Mesenchymal stem cell (in vitro differentiated cells and primary cell): ENCODE data around the gene IL2.

Experiments used
- DNase-seq: peaks from one replicate; pipeline ENCODE4 v3.0.0-alpha.2; 2013
- H2AFZ ChIP-seq: one replicate; pipeline ENCODE4 v1.6.1; 2013; ENCODE audit warnings: low read depth, mild to moderate bottlenecking, control low read depth, inconsistent platforms, low read length, moderate library complexity
- H2AK5ac ChIP-seq: 2 replicates; pipeline ENCODE4 v1.6.1; 2013; ENCODE audit warnings: low read length, moderate library complexity, mild to moderate bottlenecking, inconsistent platforms; ENCODE audit not compliant: severe bottlenecking
- H2BK120ac ChIP-seq: one replicate; pipeline ENCODE4 v1.6.1; 2013; ENCODE audit warnings: low read depth, mild to moderate bottlenecking, inconsistent platforms, low read length, moderate library complexity
- H2BK12ac ChIP-seq, 2 experiments: one replicate each; pipeline ENCODE4 v1.6.1; 2013; ENCODE audit warnings: inconsistent platforms in 2 of 2, low read length in 2 of 2, mild to moderate bottlenecking in 2 of 2, moderate library complexity in 2 of 2, control low read depth in 1 of 2
- H2BK15ac ChIP-seq: one replicate; pipeline ENCODE4 v1.6.1; 2013; ENCODE audit warnings: mild to moderate bottlenecking, low read depth, inconsistent platforms; ENCODE audit not compliant: poor library complexity, severe bottlenecking
- H2BK5ac ChIP-seq: 2 replicates; pipeline ENCODE4 v1.6.1; 2013; ENCODE audit warnings: low read depth, mild to moderate bottlenecking, low read length, control low read depth, inconsistent platforms; ENCODE audit not compliant: poor library complexity, severe bottlenecking
- H3K14ac ChIP-seq, 2 experiments: one replicate each; pipeline ENCODE4 v1.6.1; 2013; ENCODE audit warnings: inconsistent platforms in 2 of 2, low read length in 2 of 2, control low read depth in 1 of 2, mild to moderate bottlenecking in 1 of 2, moderate library complexity in 1 of 2
- H3K18ac ChIP-seq, 2 experiments: one replicate each; pipeline ENCODE4 v1.6.1; 2013; ENCODE audit warnings: inconsistent platforms in 2 of 2, low read length in 2 of 2, control low read depth in 1 of 2, low read depth in 1 of 2, mild to moderate bottlenecking in 1 of 2
- H3K23ac ChIP-seq, 2 experiments: one replicate each; pipeline ENCODE4 v1.6.1; 2013; ENCODE audit warnings: inconsistent platforms in 2 of 2, low read length in 2 of 2, mild to moderate bottlenecking in 2 of 2, moderate library complexity in 2 of 2, control low read depth in 1 of 2
- H3K27ac ChIP-seq: 2 replicates; pipeline ENCODE4 v1.5.1; 2013; ENCODE audit warnings: mild to moderate bottlenecking, moderate library complexity, low read length, control low read depth, inconsistent platforms; ENCODE audit not compliant: poor library complexity, severe bottlenecking
- H3K27me3 ChIP-seq, 2 experiments: 2 replicates each; pipeline versions ENCODE4 v1.6.1 to v1.7.0; 2013; ENCODE audit warnings: low read length in 2 of 2, mild to moderate bottlenecking in 2 of 2, moderate library complexity in 2 of 2, control low read depth in 1 of 2, inconsistent platforms in 1 of 2; ENCODE audit not compliant: control insufficient read depth in 1 of 2, insufficient read depth in 1 of 2
- H3K36me3 ChIP-seq, 2 experiments: 2 replicates each; pipeline versions ENCODE4 v1.6.1 to v1.7.0; 2013; ENCODE audit warnings: low read length in 2 of 2, control low read depth in 1 of 2, inconsistent platforms in 1 of 2, low read depth in 1 of 2, mild to moderate bottlenecking in 1 of 2; ENCODE audit not compliant: insufficient read depth in 2 of 2, control insufficient read depth in 1 of 2
- H3K4ac ChIP-seq, 2 experiments: one replicate each; pipeline ENCODE4 v1.6.1; 2013; ENCODE audit warnings: inconsistent platforms in 2 of 2, low read length in 2 of 2, mild to moderate bottlenecking in 2 of 2, moderate library complexity in 2 of 2, control low read depth in 1 of 2, low read depth in 1 of 2
- H3K4me1 ChIP-seq: 2 replicates; pipeline ENCODE4 v1.6.1; 2013; ENCODE audit warnings: low read depth, low read length, control low read depth; ENCODE audit not compliant: control insufficient read depth, insufficient read depth
- H3K4me2 ChIP-seq: 2 replicates; pipeline ENCODE4 v1.6.1; 2013; ENCODE audit warnings: low read length, mild to moderate bottlenecking, inconsistent platforms; ENCODE audit not compliant: poor library complexity, severe bottlenecking
- H3K4me3 ChIP-seq, 2 experiments: 2 replicates each; pipeline versions ENCODE4 v1.5.1 to v1.7.0; 2013; ENCODE audit warnings: low read length in 2 of 2, mild to moderate bottlenecking in 2 of 2, control low read depth in 1 of 2, low read depth in 1 of 2; ENCODE audit not compliant: insufficient read depth in 1 of 2
- H3K79me1 ChIP-seq: replicated peaks from 2 replicates; pipeline ENCODE4 v1.6.1; 2013; ENCODE audit warnings: mild to moderate bottlenecking, control low read depth, low read length, inconsistent platforms; ENCODE audit not compliant: poor library complexity, severe bottlenecking
- H3K9ac ChIP-seq: 2 replicates; pipeline ENCODE4 v1.7.0; 2013; ENCODE audit warnings: mild to moderate bottlenecking, low read length, moderate library complexity
- H3K9me3 ChIP-seq: 2 replicates; pipeline ENCODE4 v1.7.0; 2013; ENCODE audit warnings: mild to moderate bottlenecking, low read length; ENCODE audit not compliant: control insufficient read depth
- H4K8ac ChIP-seq: one replicate; pipeline ENCODE4 v1.6.1; 2013; ENCODE audit warnings: inconsistent platforms, mild to moderate bottlenecking, low read length, moderate library complexity
- H4K91ac ChIP-seq: one replicate; pipeline ENCODE4 v1.6.1; 2013; ENCODE audit warnings: mild to moderate bottlenecking, low read length, inconsistent platforms
- WGBS: methylation state at CpG from one replicate; pipeline ENCODE4 v1.1.7; 2013; ENCODE audit warnings: mixed read lengths; 5-methylcytosine and 5-hydroxymethylcytosine counted together

IL2 gene

GRCh38 chr4:122483481-122483880, 27.0 kb upstream of the IL2 start:
- H2BK12ac ChIP-seq, result no peak overlapping the region
- H3K4me3 ChIP-seq, result no peak overlapping the region
- H2BK120ac ChIP-seq, result no peak overlapping the region
- no peak overlapping the region for H4K8ac ChIP-seq
- no peak overlapping the region for H3K4me2 ChIP-seq
- no peak overlapping the region for H2BK15ac ChIP-seq
- no peaks in the 10 kb centered on the region for H3K79me1 ChIP-seq
- no peaks in the 10 kb centered on the region for H3K36me3 ChIP-seq
- H3K18ac ChIP-seq, result no peak overlapping the region
- no peak overlapping the region for H2AK5ac ChIP-seq
- no peak overlapping the region for H2AFZ ChIP-seq
- H4K91ac ChIP-seq, result no peak overlapping the region
- no peak overlapping the region for H2BK5ac ChIP-seq
- H3K23ac ChIP-seq, result no peak overlapping the region
- no peak overlapping the region for H3K14ac ChIP-seq
- DNase-seq, result no peak
- no peaks in the 10 kb centered on the region for H3K4me1 ChIP-seq
- H3K9me3 ChIP-seq, result peaks cover 9% of the 10 kb centered on the region
- no peak overlapping the region for H3K9ac ChIP-seq
- H3K27ac ChIP-seq, result no peak overlapping the region
- no peaks in the 10 kb centered on the region for H3K27me3 ChIP-seq
- no peak overlapping the region for H3K4ac ChIP-seq
- WGBS, result 59% methylated on average over 3 of the region's 4 CpGs

DNA sequence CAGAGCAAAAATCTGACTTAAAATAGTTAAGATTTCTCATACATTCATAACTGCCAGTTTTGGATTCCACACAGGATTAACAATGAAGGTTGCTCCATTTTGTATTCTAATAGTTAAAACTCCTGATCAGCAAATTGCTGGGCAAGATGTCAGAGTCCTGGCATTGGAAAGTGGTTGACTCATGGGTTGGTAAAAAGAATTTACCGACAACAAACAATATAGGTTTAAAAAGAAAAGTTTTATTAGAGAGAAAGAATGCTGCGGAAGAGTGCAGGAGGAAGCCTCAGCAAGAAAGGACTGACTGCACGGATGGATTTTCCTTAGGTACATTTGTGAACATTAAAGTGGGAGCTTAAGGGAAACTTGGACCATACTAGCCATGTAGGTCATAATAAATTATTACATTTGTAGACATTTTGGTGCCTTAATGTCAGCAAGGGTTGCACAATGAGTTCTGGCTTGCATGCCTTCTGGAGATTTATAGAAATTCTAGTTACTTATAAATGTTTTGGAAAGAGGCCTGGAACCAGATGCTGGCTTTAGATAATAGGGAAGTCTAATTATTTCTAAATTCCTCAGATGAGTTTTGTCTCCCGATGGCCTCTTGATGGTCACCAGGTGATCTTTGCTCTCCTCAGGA, 25.4 kb upstream of the IL2 start:
- Histone ChIP-seq H2AK5ac (no peak overlapping the region), H3K4ac (no peak overlapping the region), H3K79me1 (no peaks in the 10 kb centered on the region), H3K27me3 (no peaks in the 10 kb centered on the region), H3K9ac (no peak overlapping the region), H4K8ac (no peak overlapping the region), H2BK12ac (no peak overlapping the region), H2BK120ac (no peak overlapping the region), H3K14ac (no peak overlapping the region), H3K9me3 (peaks cover 2% of the 10 kb centered on the region), H3K27ac (no peak overlapping the region), H2BK15ac (no peak overlapping the region), H3K4me1 (no peaks in the 10 kb centered on the region), H3K36me3 (no peaks in the 10 kb centered on the region), H3K4me2 (no peak overlapping the region), H3K23ac (no peak overlapping the region), H3K4me3 (peak overlapping the region in 1 of 2 experiments; percentile 8), H4K91ac (no peak overlapping the region), H2BK5ac (no peak overlapping the region), H2AFZ (no peak overlapping the region), H3K18ac (no peak overlapping the region)
- peak; percentile 24 for DNase-seq
- 95% methylated on average over 4 of the region's 4 CpGs for WGBS

DNA sequence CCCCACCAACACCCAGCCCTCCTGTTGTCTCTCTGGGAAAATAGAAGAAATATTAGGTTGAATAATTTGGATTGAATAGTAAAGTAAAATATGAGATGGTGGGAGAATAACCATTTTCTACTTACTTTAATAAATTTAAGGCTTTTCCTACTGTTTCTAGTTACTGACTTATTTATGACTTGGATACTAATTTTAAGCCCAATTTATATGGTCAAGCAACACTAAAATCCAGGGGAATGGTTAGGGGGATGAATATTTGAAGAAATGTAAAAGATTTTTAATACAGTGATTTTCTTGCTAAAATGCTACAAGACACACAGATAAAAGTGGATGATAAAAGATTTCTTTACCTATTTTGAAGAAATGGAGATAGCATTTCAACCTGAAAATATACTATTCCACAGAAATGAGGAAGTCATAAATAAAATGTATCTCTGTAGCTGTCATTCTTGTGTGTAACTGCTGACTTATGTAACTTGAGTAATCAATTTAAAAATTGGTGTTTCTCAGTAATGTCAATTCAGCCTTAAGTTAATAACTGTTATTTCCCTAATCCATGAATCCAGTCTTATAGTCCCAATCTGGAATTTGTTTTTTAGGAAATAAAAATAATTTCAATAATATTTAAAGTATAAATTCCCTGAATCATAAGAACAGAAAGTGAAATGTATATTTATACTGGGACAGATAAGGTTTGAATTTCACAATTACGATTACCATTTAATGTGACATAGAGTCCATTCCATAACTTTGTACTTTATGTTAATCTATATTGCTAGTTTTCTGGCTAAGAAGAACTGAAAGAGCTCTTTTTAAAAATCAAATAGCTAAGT, 24.3 kb upstream of the IL2 start:
- 100% methylated on average over 1 of the region's 1 CpG for WGBS
- no peak overlapping the region for H3K4me3 ChIP-seq
- no peak overlapping the region for H3K4ac ChIP-seq
- H3K4me2 ChIP-seq, result no peak overlapping the region
- no peak overlapping the region for H3K27ac ChIP-seq
- DNase-seq, result no peak
- no peaks in the 10 kb centered on the region for H3K9me3 ChIP-seq
- no peaks in the 10 kb centered on the region for H3K79me1 ChIP-seq
- H3K9ac ChIP-seq, result no peak overlapping the region
- no peaks in the 10 kb centered on the region for H3K27me3 ChIP-seq
- no peak overlapping the region for H2BK120ac ChIP-seq
- no peak overlapping the region for H2BK12ac ChIP-seq
- H2BK5ac ChIP-seq, result no peak overlapping the region
- H3K36me3 ChIP-seq, result no peaks in the 10 kb centered on the region
- H2BK15ac ChIP-seq, result no peak overlapping the region
- H4K8ac ChIP-seq, result no peak overlapping the region
- H3K18ac ChIP-seq, result no peak overlapping the region
- no peak overlapping the region for H2AK5ac ChIP-seq
- no peak overlapping the region for H4K91ac ChIP-seq
- H3K4me1 ChIP-seq, result no peaks in the 10 kb centered on the region
- no peak overlapping the region for H2AFZ ChIP-seq
- no peak overlapping the region for H3K23ac ChIP-seq
- H3K14ac ChIP-seq, result no peak overlapping the region

DNA sequence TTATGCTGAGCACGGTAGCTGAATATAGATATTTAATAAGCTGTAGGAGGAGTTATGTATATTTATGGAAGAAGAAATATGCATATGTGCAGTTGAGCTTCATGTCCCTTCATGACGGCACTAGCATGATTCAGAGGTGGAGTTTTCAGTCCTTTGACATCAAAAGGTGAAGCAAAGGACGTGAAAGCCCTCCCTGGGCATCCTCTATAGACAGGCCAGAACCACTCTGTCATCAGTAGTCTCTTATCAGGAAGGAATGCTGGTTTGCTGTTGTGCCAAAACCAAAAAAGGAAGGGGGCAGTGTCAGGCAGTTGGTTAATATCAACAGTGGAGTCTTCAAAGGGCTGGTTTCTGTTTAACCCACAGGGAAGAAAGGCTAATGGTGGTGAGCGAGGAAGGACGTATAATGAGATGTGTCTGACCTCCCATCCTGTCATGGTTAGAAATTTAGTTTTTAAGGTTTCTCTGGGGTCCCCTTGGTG, 23.5 kb upstream of the IL2 start:
- H2BK12ac ChIP-seq, result no peak overlapping the region

More for the DNA sequence above, 23.5 kb upstream of the IL2 start:
- no peak overlapping the region for H2AK5ac ChIP-seq
- no peak overlapping the region for H2AFZ ChIP-seq
- H2BK5ac ChIP-seq, result no peak overlapping the region
- H3K4me2 ChIP-seq, result no peak overlapping the region
- H3K27me3 ChIP-seq, result no peaks in the 10 kb centered on the region
- no peak overlapping the region for H4K91ac ChIP-seq
- H3K9me3 ChIP-seq, result no peaks in the 10 kb centered on the region
- H3K4ac ChIP-seq, result peak overlapping the region in 1 of 2 experiments; percentile 51
- H3K23ac ChIP-seq, result no peak overlapping the region
- no peak overlapping the region for H3K27ac ChIP-seq
- no peaks in the 10 kb centered on the region for H3K36me3 ChIP-seq
- 63% methylated on average over 5 of the region's 5 CpGs for whole genome bisulfite sequencing
- no peaks in the 10 kb centered on the region for H3K79me1 ChIP-seq
- no peak overlapping the region for H3K14ac ChIP-seq
- H4K8ac ChIP-seq, result no peak overlapping the region
- H3K4me3 ChIP-seq, result no peak overlapping the region
- H2BK120ac ChIP-seq, result no peak overlapping the region
- DNase-seq, result peak; percentile 63
- H3K9ac ChIP-seq, result no peak overlapping the region
- H2BK15ac ChIP-seq, result no peak overlapping the region
- no peaks in the 10 kb centered on the region for H3K4me1 ChIP-seq
- no peak overlapping the region for H3K18ac ChIP-seq
